ENCODE data around the gene ZNF618.

Gene ZNF618

GRCh38 chr9:113882636-113883164 is 6.6 kb downstream of the ZNF618 start:
- DNase-seq (ENCODE audit: insufficient read length, low spot score) (no peak), FAIRE-seq (no peak)

GRCh38 chr9:113885183-113886025 is 9.3 kb downstream of the ZNF618 start:
- DNase-seq (ENCODE audit: insufficient read length, low spot score) = no peak
- no peak for FAIRE-seq

- no peak for DNase-seq (ENCODE audit: insufficient read length, low spot score)
- FAIRE-seq = no peak
Observed at GRCh38 chr9:113886026-113886369, 9.9 kb downstream of the ZNF618 start.

- no peak for DNase-seq (ENCODE audit: insufficient read length, low spot score)
- FAIRE-seq = no peak
Observed at GRCh38 chr9:113886466-113886865, 10.4 kb downstream of the ZNF618 start.

GRCh38 chr9:113886933-113887332 is 10.8 kb downstream of the ZNF618 start:
- no peak for FAIRE-seq

GRCh38 chr9:113887436-113887835 is 11.3 kb downstream of the ZNF618 start:
- DNase-seq (ENCODE audit: insufficient read length, low spot score) (no peak), FAIRE-seq (no peak)

More at GRCh38 chr9:113886933-113887332, 10.8 kb downstream of the ZNF618 start:
- no peak for DNase-seq (ENCODE audit: insufficient read length, low spot score)

GRCh38 chr9:113888336-113888735 is 12.2 kb downstream of the ZNF618 start:
- FAIRE-seq (no peak), DNase-seq (ENCODE audit: insufficient read length, low spot score) (no peak)

GRCh38 chr9:113888976-113889375 is 12.9 kb downstream of the ZNF618 start:
- no peak for DNase-seq (ENCODE audit: insufficient read length, low spot score)

GRCh38 chr9:113890704-113891103 is 14.6 kb downstream of the ZNF618 start:
- no peak for FAIRE-seq

More at GRCh38 chr9:113888976-113889375, 12.9 kb downstream of the ZNF618 start:
- no peak for FAIRE-seq

GRCh38 chr9:113892861-113893491 is 16.9 kb downstream of the ZNF618 start:
- FAIRE-seq (no peak), DNase-seq (ENCODE audit: insufficient read length, low spot score) (no peak)

More at GRCh38 chr9:113890704-113891103, 14.6 kb downstream of the ZNF618 start:
- no peak for DNase-seq (ENCODE audit: insufficient read length, low spot score)

- no peak for FAIRE-seq
Observed at GRCh38 chr9:113894166-113894565, 18.1 kb downstream of the ZNF618 start.

GRCh38 chr9:113895526-113895925 is 19.4 kb downstream of the ZNF618 start:
- no peak for DNase-seq (ENCODE audit: insufficient read length, low spot score)
- FAIRE-seq = no peak

More at GRCh38 chr9:113894166-113894565, 18.1 kb downstream of the ZNF618 start:
- DNase-seq (ENCODE audit: insufficient read length, low spot score) = no peak

- DNase-seq (ENCODE audit: insufficient read length, low spot score) (no peak), FAIRE-seq (no peak)
Observed at GRCh38 chr9:113896713-113897112, 20.6 kb downstream of the ZNF618 start.

- no peak for FAIRE-seq
- DNase-seq (ENCODE audit: insufficient read length, low spot score) = no peak
Observed at GRCh38 chr9:113898151-113898550, 22.0 kb downstream of the ZNF618 start.

- DNase-seq (ENCODE audit: insufficient read length, low spot score) (no peak), FAIRE-seq (no peak)
Observed at GRCh38 chr9:113898596-113898995, 22.5 kb downstream of the ZNF618 start.

GRCh38 chr9:113899205-113899604 is 23.1 kb downstream of the ZNF618 start:
- FAIRE-seq (no peak), DNase-seq (ENCODE audit: insufficient read length, low spot score) (no peak)

- FAIRE-seq (no peak), DNase-seq (ENCODE audit: insufficient read length, low spot score) (no peak)
Observed at GRCh38 chr9:113901221-113901688, 25.1 kb downstream of the ZNF618 start.

- FAIRE-seq (no peak), DNase-seq (ENCODE audit: insufficient read length, low spot score) (no peak)
Observed at GRCh38 chr9:113903514-113904077, 27.5 kb downstream of the ZNF618 start.

- no peak for DNase-seq (ENCODE audit: insufficient read length, low spot score)
- FAIRE-seq = no peak
Observed at GRCh38 chr9:113906411-113907110, 30.5 kb downstream of the ZNF618 start.

GRCh38 chr9:113907282-113907681 is 31.2 kb downstream of the ZNF618 start:
- no peak for FAIRE-seq
- DNase-seq (ENCODE audit: insufficient read length, low spot score) = no peak

- FAIRE-seq (no peak), DNase-seq (ENCODE audit: insufficient read length, low spot score) (no peak)
Observed at GRCh38 chr9:113909421-113909820, 33.3 kb downstream of the ZNF618 start.

Data from HTR-8/SVneo (cell line).